ENCODE measurements around the gene DPYSL5. TPM values are rescaled to one million over a fixed set of nuclear protein-coding genes. Genes with fewer than 3 reads are reported as not detected.

DPYSL5 gene
- total and polyA plus RNA-seq, 2 donors (not counting 3 experiments of a cell fraction or from before 2014, with no cell fraction given) = not detected

- no peak overlapping the region for H3K4me3 ChIP-seq (replicated peaks in 1 of 3; ENCODE audit: insufficient read depth in 1 of 3, low read depth in 1 of 3, low read length in 3 of 3)
- CTCF ChIA-PET = interaction anchor here (7.0 kb wide), 1 partner anchor 9 kb away, joined by 35 read pairs; no protein-coding TSS in a partner anchor
- no peak overlapping the region for H3K4me2 ChIP-seq (ENCODE audit: insufficient read depth, low read length)
- intact Hi-C loops (cut with micrococcal nuclease) = no loop called here
- no peak for DNase-seq (ENCODE audit: low read depth, low spot score)
- H3K4me1 ChIP-seq (ENCODE audit: control insufficient read depth, extremely low read depth, insufficient read depth, low read length) = no peaks in the 10 kb centered on the region
- H2AFZ ChIP-seq (ENCODE audit: low read depth, low read length) = no peak overlapping the region
- FAIRE-seq = no peak
- POLR2A ChIA-PET = no interaction called here
- dilution Hi-C loops (cut with MboI; ENCODE audit: extremely low pct_ligation_motif_present, low sequenced_read_pairs) = no loop called here
- H4K20me1 ChIP-seq (replicated peaks; ENCODE audit: control insufficient read depth, extremely low read depth, insufficient read depth, low read length) = no peaks in the 10 kb centered on the region
- H3K9me3 ChIP-seq (replicated peaks; ENCODE audit: control insufficient read depth, insufficient read depth, low read length) = no peaks in the 10 kb centered on the region
- no peak overlapping the region for H3K27ac ChIP-seq (ENCODE audit: insufficient read depth, low read depth, low read length)
- no peak overlapping the region for H3K9ac ChIP-seq (replicated peaks; ENCODE audit: extremely low read depth, insufficient read depth, low read length)
- TF ChIP-seq MAX (IDR thresholded peaks at IDR 0.05; ENCODE audit: insufficient read depth, insufficient read length) (no peak), JUN (IDR thresholded peaks at IDR 0.05; ENCODE audit: borderline replicate concordance, insufficient read depth, insufficient read length, low read depth) (no peak), CTCF (IDR thresholded peaks at IDR 0.05; ENCODE audit: extremely low read depth in 1 of 2, insufficient read depth in 1 of 2, low read depth in 1 of 2, low read length in 2 of 2) (no peak), FOS (IDR thresholded peaks at IDR 0.05; ENCODE audit: borderline replicate concordance, insufficient read depth, low read length) (no peak)
- peaks cover 30 to 48% of the 10 kb centered on the region in 2 experiments for H3K27me3 ChIP-seq (ENCODE audit: control insufficient read depth in 2 of 2, insufficient read depth in 2 of 2, low read length in 2 of 2)
- no TSS peak for BruUV-seq (replicated peaks)
- H3K79me2 ChIP-seq (ENCODE audit: control insufficient read depth, insufficient read depth, low read length) = no peaks in the 10 kb centered on the region
- H3K9me1 ChIP-seq (replicated peaks; ENCODE audit: control insufficient read depth, extremely low read depth, insufficient read depth, low read length) = no peaks in the 10 kb centered on the region
- H3K36me3 ChIP-seq (ENCODE audit: control insufficient read depth in 2 of 2, extremely low read depth in 1 of 2, insufficient read depth in 2 of 2, low read length in 2 of 2) = no peaks in the 10 kb centered on the region
Measured at GRCh38 chr2:26855466-26855865, 7.5 kb downstream of the DPYSL5 start.

GRCh38 chr2:26859622-26860021, 11.7 kb downstream of the DPYSL5 start:
- CTCF ChIA-PET = interaction anchor here (1.0 to 7.0 kb wide), 3 partner anchors 10 to 63 kb away, joined by 5 to 35 read pairs (median 6); no protein-coding TSS in a partner anchor

More at GRCh38 chr2:26859622-26860021, 11.7 kb downstream of the DPYSL5 start:
- Histone ChIP-seq H4K20me1 (replicated peaks; ENCODE audit: control insufficient read depth, extremely low read depth, insufficient read depth, low read length) (no peaks in the 10 kb centered on the region), H3K27me3 (ENCODE audit: control insufficient read depth in 2 of 2, insufficient read depth in 2 of 2, low read length in 2 of 2) (peaks cover 22 to 30% of the 10 kb centered on the region in 2 experiments), H3K4me3 (replicated peaks in 1 of 3; ENCODE audit: insufficient read depth in 1 of 3, low read depth in 1 of 3, low read length in 3 of 3) (no peak overlapping the region), H3K36me3 (ENCODE audit: control insufficient read depth in 2 of 2, extremely low read depth in 1 of 2, insufficient read depth in 2 of 2, low read length in 2 of 2) (no peaks in the 10 kb centered on the region), H3K4me1 (ENCODE audit: control insufficient read depth, extremely low read depth, insufficient read depth, low read length) (no peaks in the 10 kb centered on the region), H3K9me3 (replicated peaks; ENCODE audit: control insufficient read depth, insufficient read depth, low read length) (no peaks in the 10 kb centered on the region), H3K9me1 (replicated peaks; ENCODE audit: control insufficient read depth, extremely low read depth, insufficient read depth, low read length) (no peaks in the 10 kb centered on the region), H3K79me2 (ENCODE audit: control insufficient read depth, insufficient read depth, low read length) (no peaks in the 10 kb centered on the region), H3K27ac (ENCODE audit: insufficient read depth, low read depth, low read length) (no peak overlapping the region), H3K4me2 (ENCODE audit: insufficient read depth, low read length) (no peak overlapping the region), H2AFZ (ENCODE audit: low read depth, low read length) (no peak overlapping the region), H3K9ac (replicated peaks; ENCODE audit: extremely low read depth, insufficient read depth, low read length) (no peak overlapping the region)
- DNase-seq (ENCODE audit: low read depth, low spot score) (no peak), FAIRE-seq (no peak)
- dilution Hi-C loops (cut with MboI; ENCODE audit: extremely low pct_ligation_motif_present, low sequenced_read_pairs) (no loop called here), intact Hi-C loops (cut with micrococcal nuclease) (no loop called here)
- TF ChIP-seq CTCF (IDR thresholded peaks at IDR 0.05; ENCODE audit: extremely low read depth in 1 of 2, insufficient read depth in 1 of 2, low read depth in 1 of 2, low read length in 2 of 2) = no peak
- TF ChIP-seq MYC (IDR thresholded peaks at IDR 0.05; ENCODE audit: low read depth, low read length) = no peak
- no peak for TF ChIP-seq POLR2AphosphoS5 (IDR thresholded peaks at IDR 0.05; ENCODE audit: insufficient read depth, low read depth, low read length)
- TF ChIP-seq FOS (IDR thresholded peaks at IDR 0.05; ENCODE audit: borderline replicate concordance, insufficient read depth, low read length) = no peak
- TF ChIP-seq MAX (IDR thresholded peaks at IDR 0.05; ENCODE audit: insufficient read depth, insufficient read length) = no peak
- TF ChIP-seq GATA2 (IDR thresholded peaks at IDR 0.05; ENCODE audit: insufficient read depth, insufficient read length, low read depth, low read length) = no peak
- no peak for TF ChIP-seq POLR2A (IDR thresholded peaks at IDR 0.05; ENCODE audit: low read depth, low read length)
- no peak for TF ChIP-seq EZH2 (IDR thresholded peaks at IDR 0.05; ENCODE audit: borderline replicate concordance, low read depth, low read length, severe bottlenecking)
- no peak for TF ChIP-seq JUN (IDR thresholded peaks at IDR 0.05; ENCODE audit: borderline replicate concordance, insufficient read depth, insufficient read length, low read depth)
- POLR2A ChIA-PET = no interaction called here
- no TSS peak for BruUV-seq (replicated peaks)
